Measurements from ENCODE around the gene PRPF4.

GRCh38 chr9:113274474-113275156, 843 bp upstream of the PRPF4 start:
- TF ChIP-seq SIN3A (IDR thresholded peaks at IDR 0.05; ENCODE audit: borderline replicate concordance, insufficient read depth, low read length) (no peak), POLR2AphosphoS5 (IDR thresholded peaks at IDR 0.05; ENCODE audit: low read depth, low read length) (no peak), TAF1 (IDR thresholded peaks at IDR 0.05; ENCODE audit: borderline replicate concordance, insufficient read depth, low read length) (no peak)
